HUDEP-2 (cell line): ENCODE measurements around the gene NUDT16.

Experiments
- DNase-seq, 76 experiments: peaks; one replicate each; lab custom pipeline; 2025; ENCODE audit not compliant: unreplicated experiment in 76 of 76; lab: John Stamatoyannopoulos, UW

Gene NUDT16

DNA sequence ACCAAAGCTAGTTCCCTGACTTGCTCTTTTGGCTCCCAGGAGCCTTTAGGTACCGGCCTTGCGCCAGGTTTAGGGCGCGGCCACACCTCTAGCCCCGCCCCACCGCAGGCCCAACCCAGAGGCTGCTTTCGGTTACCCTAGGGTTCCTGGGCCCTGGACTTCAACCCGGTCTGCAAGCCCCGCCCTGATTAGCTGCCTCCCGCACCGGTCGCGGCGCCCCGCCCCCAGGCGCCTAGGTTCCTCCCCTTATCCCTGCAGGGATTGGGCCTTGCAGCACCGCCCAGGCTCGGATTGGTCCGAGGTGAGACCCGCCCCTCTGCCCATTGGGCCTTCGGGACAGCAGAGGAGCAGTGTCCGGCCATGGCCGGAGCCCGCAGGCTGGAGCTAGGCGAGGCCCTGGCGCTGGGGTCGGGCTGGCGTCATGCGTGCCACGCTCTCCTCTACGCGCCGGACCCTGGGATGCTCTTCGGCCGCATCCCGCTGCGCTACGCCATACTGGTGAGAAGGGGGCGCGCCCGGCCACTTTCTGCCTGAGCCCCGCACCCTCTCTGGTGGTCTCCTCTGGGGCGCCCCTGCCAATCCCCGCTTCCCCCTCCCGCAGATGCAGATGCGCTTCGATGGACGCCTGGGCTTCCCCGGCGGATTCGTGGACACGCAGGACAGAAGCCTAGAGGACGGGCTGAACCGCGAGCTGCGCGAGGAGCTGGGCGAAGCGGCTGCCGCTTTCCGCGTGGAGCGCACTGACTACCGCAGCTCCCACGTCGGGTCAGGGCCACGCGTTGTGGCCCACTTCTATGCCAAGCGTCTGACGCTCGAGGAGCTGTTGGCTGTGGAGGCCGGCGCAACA is at the start of gene NUDT16:
Gene NUDT16 (plus strand): TSS at position 330 of the 847 bp plus-strand sequence. CDS start 31 bp downstream, at position 361.
- peak; percentile 32 to 99 (median 98) for DNase-seq

DNA sequence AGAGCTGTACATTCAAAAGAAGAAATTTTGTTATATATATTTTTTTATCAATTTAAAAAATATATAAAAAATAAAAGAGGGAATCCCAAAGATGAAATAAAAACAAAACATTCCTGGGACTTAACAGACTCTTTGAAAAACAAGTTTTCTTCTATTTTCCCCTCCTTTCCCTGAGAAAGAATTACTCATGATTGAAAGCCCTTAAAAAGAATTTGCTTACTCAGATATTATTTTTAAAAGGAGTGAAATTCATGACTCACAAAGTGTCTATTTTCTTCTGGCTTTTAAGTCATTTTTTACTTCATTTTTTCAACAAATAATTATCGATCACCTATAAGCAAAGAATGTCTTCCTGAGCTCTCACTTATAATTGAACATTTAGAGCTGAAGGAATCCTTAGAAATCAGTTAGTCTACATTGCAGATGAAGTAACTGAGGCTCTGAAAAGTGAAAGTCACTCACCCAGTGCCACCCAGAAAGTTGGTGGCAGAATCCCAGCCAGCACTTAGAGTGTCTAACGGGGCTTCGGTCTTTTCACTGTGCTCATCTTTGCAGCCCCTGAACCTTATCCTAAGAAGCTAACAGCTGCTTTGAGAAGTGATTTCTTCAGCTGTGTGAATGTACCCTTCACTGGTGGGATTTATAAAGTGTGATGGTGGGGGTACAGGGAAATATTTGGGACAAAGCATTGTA is 42.5 kb upstream of the NUDT16 start:
- no peak for DNase-seq

DNA sequence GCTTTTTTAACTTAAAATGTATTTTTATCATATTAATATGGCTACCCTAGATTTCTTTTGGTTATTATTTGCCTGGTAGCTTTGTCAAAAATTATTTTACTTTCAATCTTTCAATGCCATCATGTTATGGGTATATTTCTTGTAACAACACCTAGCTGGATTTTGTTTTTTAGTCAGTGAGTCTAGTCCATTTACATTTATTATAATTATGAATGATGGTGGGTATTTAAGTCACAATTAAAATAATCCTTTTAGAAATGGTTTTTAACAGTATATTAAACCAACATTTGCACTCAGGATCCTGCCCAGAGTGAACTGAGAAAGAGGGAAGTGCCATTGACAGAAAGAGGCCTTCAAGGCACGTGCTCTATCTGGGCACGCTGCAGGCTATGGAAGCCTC is 39.8 kb upstream of the NUDT16 start:
- no peak for DNase-seq

DNA sequence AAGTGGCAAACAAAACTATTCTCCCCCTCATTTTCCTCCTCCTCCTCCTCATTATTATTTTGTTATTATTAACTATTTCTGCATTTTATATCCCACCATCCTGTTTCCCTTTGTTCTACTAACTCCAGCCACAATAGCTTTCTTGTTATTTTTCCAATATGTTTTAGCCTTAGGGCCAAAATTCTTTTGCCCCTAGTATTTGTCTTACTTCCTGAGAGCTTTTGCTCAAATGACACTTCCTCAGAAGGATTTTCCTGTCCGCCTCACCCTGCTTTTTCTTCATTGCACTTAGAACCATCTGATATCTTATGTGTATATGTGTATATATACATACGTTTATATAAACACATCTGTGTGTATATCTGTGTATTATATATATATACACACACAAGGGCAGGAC is 32.7 kb upstream of the NUDT16 start:
- no peak for DNase-seq

DNA sequence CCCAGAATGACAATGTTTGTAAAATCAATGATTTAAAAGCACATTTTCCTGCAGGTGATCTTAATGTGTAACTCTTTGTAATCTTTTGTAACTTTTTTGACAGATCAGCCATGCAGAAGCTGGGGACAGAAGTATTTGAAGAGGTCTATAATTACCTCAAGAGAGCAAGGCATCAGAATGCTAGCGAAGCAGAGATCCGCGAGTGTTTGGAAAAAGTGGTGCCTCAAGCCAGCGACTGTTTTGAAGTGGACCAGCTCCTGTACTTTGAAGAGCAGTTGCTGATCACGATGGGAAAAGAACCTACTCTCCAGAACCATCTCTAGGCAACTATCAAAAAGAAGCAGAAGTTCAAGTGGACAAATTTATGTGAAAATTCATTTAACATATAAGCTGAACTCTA is 32.1 kb upstream of the NUDT16 start:
- no peak for DNase-seq

DNA sequence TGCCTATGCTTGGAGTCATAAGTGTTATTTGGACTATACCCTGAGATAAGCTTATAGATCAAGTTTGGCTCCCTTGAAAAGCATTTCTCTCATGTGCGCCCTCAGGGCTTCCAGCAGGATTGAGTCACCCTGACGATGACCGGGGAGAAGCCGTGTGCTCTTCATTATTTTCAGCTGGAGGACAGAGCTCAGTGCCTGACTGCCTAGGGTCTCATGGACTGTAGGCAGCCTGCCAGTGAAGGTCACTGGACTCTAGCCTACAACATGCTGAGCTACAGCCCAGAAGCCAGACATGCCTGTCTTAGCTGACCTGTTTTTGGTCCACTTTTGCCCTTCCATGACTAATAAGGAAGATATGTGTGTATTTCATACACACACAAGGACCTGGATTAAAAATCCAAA is 31.6 kb upstream of the NUDT16 start:
- no peak for DNase-seq

DNA sequence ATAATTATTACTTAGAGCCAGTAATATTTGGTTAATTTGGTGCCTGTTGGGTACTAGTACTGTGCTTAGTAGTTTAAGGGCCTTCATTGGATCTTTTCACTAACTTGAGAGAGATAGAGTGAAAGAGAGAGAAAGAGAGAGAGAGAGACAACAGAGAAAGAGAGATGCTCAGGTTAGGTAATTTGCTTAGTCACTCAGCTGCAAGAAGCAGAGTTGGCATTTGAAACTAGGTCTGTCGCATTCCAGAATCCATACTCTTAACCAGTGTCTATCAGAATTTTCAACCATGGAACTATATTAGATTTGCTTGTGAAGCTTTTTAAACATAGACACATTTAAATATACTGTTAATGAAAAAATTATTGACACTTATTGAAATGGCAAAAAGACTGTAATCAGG is 31.1 kb upstream of the NUDT16 start:
- no peak for DNase-seq

DNA sequence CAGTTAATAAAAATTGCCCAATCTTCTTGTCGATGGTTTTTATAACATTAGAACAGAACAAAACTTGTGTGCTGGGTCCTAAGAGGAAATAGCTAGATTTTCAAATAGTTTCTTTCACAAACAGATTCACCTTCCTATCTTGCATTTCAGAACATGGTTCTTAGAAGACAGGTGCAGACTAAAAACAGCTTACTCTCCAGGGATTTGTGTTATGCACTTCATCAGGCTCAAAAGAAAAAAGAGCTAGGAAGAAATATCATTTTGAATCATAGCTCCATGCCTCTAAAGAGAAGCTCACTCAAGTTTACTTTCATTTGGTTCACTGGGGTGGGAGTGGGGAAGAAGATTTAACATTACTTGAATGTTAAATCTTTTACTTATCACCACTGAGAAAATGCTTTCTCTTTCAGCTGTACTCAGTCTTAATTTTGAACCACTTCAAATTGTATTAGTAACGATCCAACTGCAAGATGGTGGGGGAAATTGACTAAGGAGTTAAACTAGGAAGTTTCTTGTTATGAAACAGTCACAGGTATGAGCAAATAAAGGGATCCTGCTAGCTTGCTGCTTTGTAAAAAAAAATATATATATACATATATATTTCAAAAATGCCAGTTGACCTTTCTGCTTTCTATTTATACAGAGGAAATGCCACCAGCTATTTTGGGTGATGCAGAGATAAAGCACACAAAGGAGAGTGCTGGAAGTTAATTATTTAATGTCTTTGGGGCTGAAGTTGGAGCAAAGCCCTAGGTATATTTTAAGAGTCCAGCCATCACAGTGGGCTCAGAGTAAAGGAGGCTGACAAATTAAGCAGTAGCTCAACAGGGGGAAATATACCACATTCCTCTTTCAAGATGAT is 28.3 kb upstream of the NUDT16 start:
- no peak for DNase-seq

DNA sequence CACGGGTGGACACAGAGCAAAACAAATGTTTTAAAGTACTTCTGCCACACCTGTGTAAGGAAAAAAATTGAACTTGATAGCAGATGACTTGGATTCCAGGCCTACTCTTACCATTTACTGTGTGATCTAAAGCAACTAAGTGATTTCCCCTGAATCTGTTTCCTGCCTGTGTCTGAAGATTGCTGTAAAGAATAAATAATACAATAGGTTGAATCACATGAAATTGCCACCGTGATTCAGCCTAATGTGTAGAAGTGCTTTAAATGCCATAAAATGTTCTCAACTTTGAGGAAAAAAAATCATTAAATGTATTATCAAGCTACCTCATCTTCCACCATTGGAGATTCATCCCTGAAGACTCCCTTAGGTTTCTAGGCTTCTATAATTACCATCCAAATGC is 27.6 kb upstream of the NUDT16 start:
- no peak for DNase-seq

DNA sequence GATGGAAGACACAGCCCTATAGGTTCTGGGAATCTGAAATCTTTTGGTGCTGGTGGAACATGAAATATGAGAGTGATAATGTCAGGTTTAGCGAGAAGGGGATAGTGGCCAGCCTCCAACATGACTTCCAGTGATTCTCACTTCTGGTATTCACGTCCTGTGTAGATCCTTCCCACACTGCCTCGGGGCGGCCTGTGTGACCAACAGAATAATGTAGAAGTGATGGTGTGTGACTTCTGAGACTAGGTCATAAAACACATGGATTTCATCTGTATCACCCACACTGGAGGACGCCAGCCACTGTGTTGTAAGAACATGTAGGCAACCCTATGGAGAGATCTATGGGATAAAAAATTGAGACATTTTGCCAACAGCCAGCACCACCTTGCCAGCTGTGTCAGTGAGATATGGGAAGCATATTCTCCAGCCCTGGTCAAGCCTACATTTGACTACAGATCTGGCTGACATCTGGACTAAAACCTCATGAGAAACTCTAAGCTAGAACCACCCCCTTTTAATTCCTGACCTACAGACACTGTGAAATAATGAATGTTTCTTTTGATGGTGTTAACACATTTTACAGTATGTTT is 25.5 kb upstream of the NUDT16 start:
- peak in 60 of 76 experiments; percentile 2 to 82 (median 32) for DNase-seq

DNA sequence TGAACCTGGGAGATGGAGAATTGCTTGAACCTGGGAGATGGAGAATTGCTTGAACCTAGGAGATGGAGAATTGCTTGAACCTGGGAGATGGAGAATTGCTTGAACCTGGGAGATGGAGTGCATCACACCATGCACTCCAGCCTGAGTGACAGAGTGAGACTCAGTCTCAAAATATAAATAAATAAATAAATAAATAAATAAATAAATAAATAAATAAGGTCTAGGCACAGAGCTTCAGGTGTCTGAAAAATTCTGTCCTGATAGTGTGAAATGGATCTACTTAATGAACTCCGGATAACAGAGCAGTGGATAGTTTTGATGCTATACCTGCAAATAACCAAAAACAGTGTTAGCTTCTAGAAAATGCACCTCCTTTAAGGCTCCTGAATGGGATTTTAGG is 24.3 kb upstream of the NUDT16 start:
- DNase-seq, result no peak

DNA sequence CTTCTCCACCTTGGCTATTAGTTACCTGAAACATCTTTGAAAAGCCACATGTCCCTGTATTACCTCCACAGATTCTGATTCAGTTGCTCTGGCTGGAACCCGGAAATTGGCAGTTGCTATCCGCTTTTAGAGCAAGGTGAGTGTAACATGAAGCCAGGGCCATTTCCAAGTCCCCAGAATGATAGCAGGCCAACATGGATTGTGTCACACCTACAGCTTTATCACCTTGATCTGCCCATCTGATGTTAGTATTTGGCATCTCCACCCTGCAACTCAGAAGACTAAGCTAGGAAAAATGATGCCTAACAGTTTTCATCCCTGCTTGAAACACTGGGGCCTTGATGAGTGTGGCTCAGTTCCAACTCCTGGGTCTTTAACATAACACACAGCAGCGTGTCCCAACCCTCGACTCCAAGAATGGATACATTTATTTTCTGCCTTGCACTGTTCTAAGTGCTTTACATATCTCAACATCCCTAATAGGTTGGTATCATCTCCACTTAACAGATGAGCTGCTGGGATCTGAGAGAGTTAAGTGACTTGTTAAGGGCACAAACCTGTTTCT is 21.3 kb upstream of the NUDT16 start:
- DNase-seq, result no peak

DNA sequence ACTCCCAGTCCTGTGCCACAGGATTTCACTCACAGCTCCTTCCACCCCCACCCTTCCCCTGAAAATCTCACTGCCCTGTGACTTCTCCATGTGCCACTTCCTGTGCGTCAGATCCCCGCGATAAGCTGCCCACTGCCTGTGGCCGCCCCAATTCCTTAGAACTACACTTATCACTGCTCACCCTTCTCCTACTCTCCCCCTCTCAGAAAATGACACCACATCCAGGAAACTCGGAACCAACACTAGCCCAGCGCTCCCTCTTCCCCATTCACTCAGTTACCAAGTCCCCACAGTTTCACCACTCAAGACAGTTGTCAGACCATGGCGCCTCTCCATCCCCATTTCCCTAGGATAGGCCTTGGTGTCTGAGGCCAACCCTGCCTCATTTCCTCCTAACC is 20.5 kb upstream of the NUDT16 start:
- DNase-seq, result peak in 29 of 76 experiments; percentile 4 to 42 (median 19)

DNA sequence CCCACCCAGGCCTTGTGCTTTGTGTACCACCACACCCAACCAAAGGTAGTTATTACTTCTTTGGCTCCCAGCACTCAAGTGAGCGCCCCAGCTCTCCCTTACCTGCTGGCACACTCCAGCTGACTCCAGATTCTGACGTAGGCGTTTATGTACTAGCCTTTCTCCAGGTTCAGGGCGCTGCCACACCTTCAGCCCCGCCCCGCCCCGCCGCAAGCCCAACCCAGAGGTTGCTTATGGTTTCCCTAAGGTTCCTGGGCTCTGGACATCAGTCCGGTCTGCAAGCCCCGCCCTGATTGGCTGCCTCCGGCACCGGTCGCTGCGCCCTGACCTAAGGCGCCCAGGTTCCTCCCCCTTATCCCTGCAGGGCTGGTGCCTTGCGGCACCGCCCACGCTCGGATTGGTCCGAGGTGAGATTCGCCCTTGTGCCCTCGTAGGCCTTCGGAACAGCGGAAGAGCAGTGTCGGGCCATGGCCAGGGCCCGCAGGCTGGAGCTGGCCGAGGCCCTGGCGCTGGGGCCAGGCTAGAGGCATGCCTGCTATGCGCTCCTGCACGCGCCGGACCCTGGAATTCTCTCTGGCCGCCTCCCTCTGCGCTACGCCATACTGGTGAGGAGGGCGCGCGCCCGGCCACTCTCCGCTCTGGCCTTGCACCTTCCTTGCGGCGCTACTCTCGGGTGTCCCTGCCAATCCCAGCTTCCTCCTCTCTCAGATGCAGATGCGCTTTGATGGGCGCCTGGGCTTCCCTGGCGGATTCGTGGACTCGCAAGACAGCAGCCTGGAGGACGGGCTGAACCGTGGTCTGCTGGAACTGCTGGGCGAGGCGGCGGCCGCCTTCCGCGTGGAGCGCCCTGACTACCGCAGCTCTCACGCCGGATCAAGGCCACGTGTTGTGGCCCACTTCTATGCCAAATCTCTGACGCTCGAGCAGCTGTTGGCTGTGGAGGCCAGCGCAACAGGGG is 19.8 kb upstream of the NUDT16 start:
- peak in 75 of 76 experiments; percentile 23 to 88 (median 73) for DNase-seq

DNA sequence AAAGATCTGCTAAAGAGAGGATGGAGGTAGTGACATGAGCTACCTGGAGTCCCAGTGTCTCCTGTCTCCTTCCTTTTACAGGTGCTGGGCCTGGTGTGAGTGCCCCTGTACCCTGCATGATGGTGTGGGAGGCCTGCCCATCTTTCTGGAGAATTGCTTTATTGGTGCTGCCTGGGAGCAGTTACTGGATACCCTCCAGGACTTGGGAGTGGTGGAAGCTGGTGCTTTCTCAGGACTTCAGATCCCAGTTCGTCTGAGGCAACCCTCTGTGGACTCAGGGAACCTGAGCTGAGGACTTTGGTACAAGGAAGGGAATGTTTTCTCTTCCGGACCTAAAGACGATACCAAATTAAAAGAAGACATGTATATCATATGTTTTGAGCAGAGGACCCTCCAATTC is 18.3 kb upstream of the NUDT16 start:
- DNase-seq, result no peak

DNA sequence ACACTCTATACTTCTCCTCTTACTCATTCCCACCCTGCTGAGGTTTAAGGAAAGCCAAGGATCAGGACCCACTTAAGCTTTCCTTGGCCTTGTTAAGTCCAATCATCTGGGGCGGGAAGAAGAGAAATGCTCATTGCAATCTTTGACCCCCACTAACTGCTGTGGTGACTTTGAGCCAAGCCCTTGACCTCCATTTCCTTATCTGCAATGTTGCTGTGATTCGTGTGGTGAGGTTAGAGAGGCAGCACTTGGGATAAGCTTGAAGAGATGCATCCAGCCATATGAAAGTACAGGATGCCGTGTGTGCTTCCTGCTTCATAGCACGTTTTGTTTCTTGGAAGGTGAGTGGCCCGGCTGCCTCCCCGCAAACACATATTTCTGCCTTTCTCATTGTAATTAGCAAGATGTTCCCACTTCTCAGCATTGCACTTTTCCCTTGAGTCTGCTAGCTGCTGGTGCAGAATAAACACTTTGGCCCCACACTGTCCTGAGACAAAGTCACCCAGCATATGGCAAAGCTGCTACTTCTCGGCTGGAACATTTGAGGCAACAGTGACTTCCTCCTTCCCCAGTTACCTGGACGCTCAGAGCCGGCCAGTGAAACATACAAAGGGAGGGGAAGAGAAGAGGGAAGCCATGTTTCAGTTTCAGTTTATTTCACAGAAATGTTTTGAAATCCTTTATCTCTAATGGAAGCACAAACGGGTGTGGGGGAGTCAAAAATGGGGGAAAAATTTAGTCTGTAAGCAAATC is 10.5 kb upstream of the NUDT16 start:
- DNase-seq, result no peak

DNA sequence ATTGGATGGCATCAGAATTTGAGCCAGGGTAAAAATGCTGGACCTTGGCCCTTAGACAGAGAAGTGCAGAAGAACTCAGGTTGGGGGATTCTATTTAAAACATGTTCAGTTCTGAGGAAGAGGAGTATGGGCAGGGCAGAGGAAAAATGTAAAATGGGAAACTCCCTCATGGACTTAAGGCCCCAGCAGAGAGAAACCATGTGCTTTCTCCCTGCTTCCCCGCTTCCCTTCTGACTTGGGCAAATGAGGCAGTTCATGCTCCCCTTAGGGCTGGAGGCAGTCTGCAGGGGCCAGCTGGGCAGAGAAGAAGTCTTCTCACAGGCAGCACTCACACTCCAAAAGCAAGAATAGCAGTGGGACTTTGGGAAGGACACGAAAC is 9.9 kb upstream of the NUDT16 start:
- DNase-seq, result no peak

DNA sequence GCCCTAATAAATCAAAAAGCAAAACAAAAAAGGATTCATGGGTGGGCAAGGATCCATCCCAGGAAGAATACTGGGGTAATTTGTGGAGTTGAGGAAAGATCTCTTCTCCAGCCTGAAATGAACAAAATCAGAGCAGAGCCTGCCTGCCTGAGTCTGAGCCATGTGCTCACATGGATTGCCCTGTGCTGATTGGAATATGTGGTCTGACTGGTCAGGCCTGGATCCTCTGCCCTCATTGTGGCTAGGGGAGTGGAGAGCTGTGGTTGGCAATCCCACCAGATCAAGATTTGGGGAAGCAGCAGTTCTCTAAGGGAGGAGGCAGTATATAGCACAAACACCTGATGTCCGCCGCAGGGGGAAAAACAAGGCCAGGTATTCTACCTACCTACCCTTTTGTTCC is 6.8 kb upstream of the NUDT16 start:
- no peak for DNase-seq
